Measurements from ENCODE around the gene GRM3. TPM values are rescaled to one million over a fixed set of nuclear protein-coding genes. Genes with fewer than 3 reads are reported as not detected.

Gene GRM3
- total RNA-seq, 3 donors from 2014 or later = not detected

DNA sequence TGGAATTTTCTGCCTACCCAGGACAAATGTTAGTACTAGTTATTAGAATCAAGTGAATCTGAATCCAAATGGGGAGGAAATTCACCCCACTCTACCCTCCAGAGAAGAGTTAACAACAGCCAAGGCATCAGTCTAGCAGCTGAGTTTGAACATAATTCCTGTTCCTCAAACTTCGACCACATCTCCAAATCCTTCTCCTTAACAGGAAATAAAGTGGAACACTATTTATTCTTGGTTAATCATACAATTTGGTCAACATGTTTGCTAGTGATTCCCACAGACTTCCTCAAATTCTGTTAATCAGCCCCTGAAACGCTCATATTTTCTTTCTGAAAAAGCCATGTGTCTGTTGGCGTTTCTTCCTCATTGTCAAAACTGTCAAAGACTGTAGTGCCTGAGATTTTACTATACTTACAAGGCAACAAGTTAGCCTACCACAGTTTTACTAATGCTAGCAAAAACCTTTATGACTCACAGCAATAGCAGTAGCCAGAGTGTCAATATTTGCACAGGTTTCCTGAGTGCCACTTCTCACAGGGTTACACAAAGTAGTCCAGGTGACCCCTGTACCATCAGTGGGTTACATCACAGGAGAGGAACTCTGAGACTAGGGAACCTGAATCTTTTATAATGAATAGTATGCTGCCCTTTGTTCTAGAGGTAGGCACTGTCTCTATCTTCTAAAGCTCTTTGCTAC, 202.9 kb downstream of the GRM3 start:
- no peak overlapping the region for H3K27ac ChIP-seq

DNA sequence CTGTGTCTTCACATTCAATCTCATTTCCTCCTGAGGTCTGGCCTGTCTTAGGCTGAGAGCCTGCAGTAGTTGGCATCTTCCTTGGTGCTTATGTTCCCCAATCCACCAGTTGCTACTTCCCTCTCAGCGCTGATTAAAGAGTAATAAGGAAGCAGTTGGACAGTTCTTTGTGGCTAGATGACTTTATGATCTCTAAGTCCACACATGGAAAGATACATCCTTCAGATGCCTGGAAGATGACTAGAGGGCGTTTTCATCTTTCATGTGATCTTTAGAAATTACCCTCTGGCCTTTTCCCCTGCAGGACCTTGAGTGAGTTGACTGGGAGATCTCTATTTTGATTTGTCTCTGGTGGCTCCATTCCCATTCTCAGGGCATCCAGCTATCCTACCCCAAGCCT, 204.5 kb downstream of the GRM3 start:
- DNase-seq (ENCODE audit: low spot score in 2 of 2) = no peak
- H3K4me3 ChIP-seq = no peak overlapping the region
- H3K36me3 ChIP-seq = no peaks in the 10 kb centered on the region
- no peak overlapping the region for H3K27ac ChIP-seq
- TF ChIP-seq POLR2AphosphoS5 (IDR thresholded peaks at IDR 0.05) = no peak
- TF ChIP-seq, protein P1, sequence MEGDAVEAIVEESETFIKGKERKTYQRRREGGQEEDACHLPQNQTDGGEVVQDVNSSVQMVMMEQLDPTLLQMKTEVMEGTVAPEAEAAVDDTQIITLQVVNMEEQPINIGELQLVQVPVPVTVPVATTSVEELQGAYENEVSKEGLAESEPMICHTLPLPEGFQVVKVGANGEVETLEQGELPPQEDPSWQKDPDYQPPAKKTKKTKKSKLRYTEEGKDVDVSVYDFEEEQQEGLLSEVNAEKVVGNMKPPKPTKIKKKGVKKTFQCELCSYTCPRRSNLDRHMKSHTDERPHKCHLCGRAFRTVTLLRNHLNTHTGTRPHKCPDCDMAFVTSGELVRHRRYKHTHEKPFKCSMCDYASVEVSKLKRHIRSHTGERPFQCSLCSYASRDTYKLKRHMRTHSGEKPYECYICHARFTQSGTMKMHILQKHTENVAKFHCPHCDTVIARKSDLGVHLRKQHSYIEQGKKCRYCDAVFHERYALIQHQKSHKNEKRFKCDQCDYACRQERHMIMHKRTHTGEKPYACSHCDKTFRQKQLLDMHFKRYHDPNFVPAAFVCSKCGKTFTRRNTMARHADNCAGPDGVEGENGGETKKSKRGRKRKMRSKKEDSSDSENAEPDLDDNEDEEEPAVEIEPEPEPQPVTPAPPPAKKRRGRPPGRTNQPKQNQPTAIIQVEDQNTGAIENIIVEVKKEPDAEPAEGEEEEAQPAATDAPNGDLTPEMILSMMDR (IDR thresholded peaks at IDR 0.05) = no peak
- intact Hi-C loops (cut with DNase I; ENCODE audit: low total_unique reads) = no loop called here
- H3K27me3 ChIP-seq = no peaks in the 10 kb centered on the region
- peaks cover 0 to 6% of the 10 kb centered on the region in 2 donors for H3K9me3 ChIP-seq
- no peaks in the 10 kb centered on the region for H3K4me1 ChIP-seq

More for the DNA sequence above, 202.9 kb downstream of the GRM3 start:
- Histone ChIP-seq H3K36me3 (no peaks in the 10 kb centered on the region), H3K27me3 (no peaks in the 10 kb centered on the region), H3K4me3 (no peak overlapping the region), H3K4me1 (no peaks in the 10 kb centered on the region), H3K9me3 (peaks cover 0 to 6% of the 10 kb centered on the region in 2 donors)
- no peak for TF ChIP-seq POLR2A (IDR thresholded peaks at IDR 0.05)
- no peak for TF ChIP-seq POLR2AphosphoS5 (IDR thresholded peaks at IDR 0.05)
- TF ChIP-seq, protein P1 (IDR thresholded peaks at IDR 0.05) = no peak
- intact Hi-C loops (cut with DNase I; ENCODE audit: low total_unique reads) = no loop called here
- no peak for DNase-seq (ENCODE audit: low spot score in 2 of 2)

DNA sequence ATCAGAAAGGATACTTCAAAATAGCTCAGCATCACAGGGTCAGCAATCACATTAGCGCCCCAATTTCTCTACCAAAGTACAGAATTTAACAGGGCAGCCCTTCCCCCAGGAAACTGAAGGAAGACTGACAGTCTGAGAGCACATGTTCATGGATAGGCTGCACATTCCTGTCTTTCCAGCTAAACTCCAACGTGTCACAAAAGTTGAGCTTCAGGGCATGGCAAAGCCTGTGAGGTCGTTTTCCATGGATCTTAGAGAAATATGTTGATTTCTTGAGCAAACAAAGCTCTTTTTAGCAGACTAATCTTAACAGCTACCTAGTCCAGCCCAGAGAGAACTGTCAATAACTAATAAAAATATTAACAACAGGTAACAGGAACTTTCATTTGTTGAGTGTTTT, 207.9 kb downstream of the GRM3 start:
- intact Hi-C loops (cut with DNase I; ENCODE audit: low total_unique reads) = no loop called here
- no peaks in the 10 kb centered on the region for H3K36me3 ChIP-seq

GRCh38 chr7:86863452-86863851, 219.7 kb downstream of the GRM3 start:
- H3K27ac ChIP-seq = no peak overlapping the region
- H3K27me3 ChIP-seq = no peaks in the 10 kb centered on the region
- H3K9me3 ChIP-seq = no peaks in the 10 kb centered on the region
- no peak for DNase-seq (ENCODE audit: low spot score in 2 of 2)
- H3K4me1 ChIP-seq = no peaks in the 10 kb centered on the region
- TF ChIP-seq POLR2AphosphoS5 (IDR thresholded peaks at IDR 0.05) (no peak), POLR2A (IDR thresholded peaks at IDR 0.05) (no peak)
- TF ChIP-seq, protein P1 (IDR thresholded peaks at IDR 0.05) = no peak
- no peak overlapping the region for H3K4me3 ChIP-seq
- intact Hi-C loops (cut with DNase I; ENCODE audit: low total_unique reads) = loop anchor here (10.0 kb wide), 1 partner anchor 899 kb away; no protein-coding TSS in a partner anchor
- H3K36me3 ChIP-seq = no peaks in the 10 kb centered on the region

More for the DNA sequence above, 207.9 kb downstream of the GRM3 start:
- H3K4me3 ChIP-seq = no peak overlapping the region
- H3K27ac ChIP-seq = no peak overlapping the region
- TF ChIP-seq POLR2A (IDR thresholded peaks at IDR 0.05) = no peak
- TF ChIP-seq, protein P1 (IDR thresholded peaks at IDR 0.05) = no peak
- TF ChIP-seq POLR2AphosphoS5 (IDR thresholded peaks at IDR 0.05) = no peak
- H3K4me1 ChIP-seq = no peaks in the 10 kb centered on the region
- no peaks in the 10 kb centered on the region for H3K9me3 ChIP-seq
- DNase-seq (ENCODE audit: low spot score in 2 of 2) = no peak
- H3K27me3 ChIP-seq = no peaks in the 10 kb centered on the region

GRCh38 chr7:86867163-86867762, 223.6 kb downstream of the GRM3 start:
- Histone ChIP-seq H3K27me3 (no peaks in the 10 kb centered on the region), H3K4me1 (no peaks in the 10 kb centered on the region), H3K9me3 (no peaks in the 10 kb centered on the region), H3K36me3 (no peaks in the 10 kb centered on the region), H3K27ac (no peak overlapping the region), H3K4me3 (no peak overlapping the region)
- intact Hi-C loops (cut with DNase I; ENCODE audit: low total_unique reads) = loop anchor here (10.0 kb wide), 1 partner anchor 902 kb away; no protein-coding TSS in a partner anchor
- no peak for TF ChIP-seq POLR2AphosphoS5 (IDR thresholded peaks at IDR 0.05)
- TF ChIP-seq, protein P1 (IDR thresholded peaks at IDR 0.05) = no peak
- DNase-seq (ENCODE audit: low spot score in 2 of 2) = no peak

Measured in breast epithelium (tissue), 4 donors.